RWPE2 (cell line): Measurements from ENCODE around the gene COL25A1.

Source experiments
- ATAC-seq: fragments of 200-7000 bp; cut with Tn5 transposase; 3 replicates; pipeline ENCODE4 v1.9.1; 2021; ENCODE audit warnings: low read depth
- DNase-seq: peaks from one replicate; pipeline ENCODE4 v3.0.0-alpha.2; 2020; ENCODE audit warnings: low spot score
- H3K27ac ChIP-seq: fragments of 450-650 bp; 2 replicates; pipeline ENCODE4 v1.5.1; 2017; ENCODE audit warnings: mild to moderate bottlenecking; ENCODE audit not compliant: poor library complexity, severe bottlenecking
- H3K27me3 ChIP-seq: fragments of 250-450 bp; sonication (Bioruptor Pico); 2 replicates; pipeline ENCODE4 v1.5.1; 2021; ENCODE audit warnings: mild to moderate bottlenecking, moderate library complexity; ENCODE audit not compliant: insufficient read depth, poor library complexity, severe bottlenecking
- H3K36me3 ChIP-seq: fragments of 250-450 bp; sonication (Bioruptor Pico); 2 replicates; pipeline ENCODE4 v1.5.1; 2020; ENCODE audit warnings: low read depth, mild to moderate bottlenecking, moderate library complexity
- H3K4me1 ChIP-seq: fragments of 250-450 bp; sonication (Bioruptor Pico); 2 replicates; pipeline ENCODE4 v1.5.1; 2021; ENCODE audit warnings: mild to moderate bottlenecking, moderate library complexity; ENCODE audit not compliant: insufficient read depth, poor library complexity, severe bottlenecking
- H3K4me3 ChIP-seq: fragments of 250-450 bp; sonication (Bioruptor Pico); 2 replicates; pipeline ENCODE4 v1.5.1; 2021; ENCODE audit warnings: mild to moderate bottlenecking, moderate library complexity; ENCODE audit not compliant: severe bottlenecking
- H3K9me3 ChIP-seq: fragments of 250-450 bp; sonication (Bioruptor Pico); 2 replicates; pipeline ENCODE4 v1.5.1; 2021; ENCODE audit warnings: mild to moderate bottlenecking, moderate library complexity; ENCODE audit not compliant: severe bottlenecking
- CTCF ChIP-seq: fragments of 450-650 bp; IDR thresholded peaks from one replicate; pipeline ENCODE4 v1.5.1; 2017; ENCODE audit warnings: mild to moderate bottlenecking, moderate library complexity; ENCODE audit not compliant: poor library complexity, severe bottlenecking

COL25A1 gene

GRCh38 chr4:109327641-109328040 lies 25.2 kb upstream of the COL25A1 start:
- no peaks in the 10 kb centered on the region for H3K36me3 ChIP-seq
- no peaks in the 10 kb centered on the region for H3K9me3 ChIP-seq
- no peak for TF ChIP-seq CTCF
- no peaks in the 10 kb centered on the region for H3K27me3 ChIP-seq
- ATAC-seq (no peak), DNase-seq (no peak)
- H3K4me3 ChIP-seq, result no peak overlapping the region
- no peak overlapping the region for H3K27ac ChIP-seq
- no peaks in the 10 kb centered on the region for H3K4me1 ChIP-seq

- DNase-seq (no peak), ATAC-seq (no peak)
- no peaks in the 10 kb centered on the region for H3K36me3 ChIP-seq
- no peaks in the 10 kb centered on the region for H3K9me3 ChIP-seq
- H3K27ac ChIP-seq, result no peak overlapping the region
- H3K4me3 ChIP-seq, result no peak overlapping the region
- H3K27me3 ChIP-seq, result no peaks in the 10 kb centered on the region
- no peaks in the 10 kb centered on the region for H3K4me1 ChIP-seq
- TF ChIP-seq CTCF, result no peak
These were observed 23.2 kb upstream of the COL25A1 start for GRCh38 chr4:109325698-109326097.

GRCh38 chr4:109323348-109323747 lies 20.9 kb upstream of the COL25A1 start:
- no peak for DNase-seq
- H3K27ac ChIP-seq, result no peak overlapping the region
- H3K9me3 ChIP-seq, result no peaks in the 10 kb centered on the region
- no peaks in the 10 kb centered on the region for H3K36me3 ChIP-seq
- TF ChIP-seq CTCF, result no peak
- no peaks in the 10 kb centered on the region for H3K27me3 ChIP-seq
- no peak for ATAC-seq
- H3K4me3 ChIP-seq, result no peak overlapping the region
- H3K4me1 ChIP-seq, result no peaks in the 10 kb centered on the region

- no peak overlapping the region for H3K27ac ChIP-seq
- no peaks in the 10 kb centered on the region for H3K36me3 ChIP-seq
- DNase-seq (no peak), ATAC-seq (no peak)
- H3K9me3 ChIP-seq, result no peaks in the 10 kb centered on the region
- no peaks in the 10 kb centered on the region for H3K27me3 ChIP-seq
- no peak overlapping the region for H3K4me3 ChIP-seq
- TF ChIP-seq CTCF, result no peak
- no peaks in the 10 kb centered on the region for H3K4me1 ChIP-seq
These were observed 18.8 kb upstream of the COL25A1 start for GRCh38 chr4:109321232-109321631.

GRCh38 chr4:109319684-109320083 lies 17.2 kb upstream of the COL25A1 start:
- Histone ChIP-seq H3K9me3 (no peaks in the 10 kb centered on the region), H3K36me3 (no peaks in the 10 kb centered on the region), H3K4me3 (no peak overlapping the region), H3K4me1 (no peaks in the 10 kb centered on the region), H3K27ac (no peak overlapping the region), H3K27me3 (no peaks in the 10 kb centered on the region)
- DNase-seq (no peak), ATAC-seq (no peak)
- no peak for TF ChIP-seq CTCF
